ENCODE measurements around the gene FGD2. TPM values are rescaled to one million over a fixed set of nuclear protein-coding genes. Genes with fewer than 3 reads are reported as not detected.

FGD2 gene, protein sequence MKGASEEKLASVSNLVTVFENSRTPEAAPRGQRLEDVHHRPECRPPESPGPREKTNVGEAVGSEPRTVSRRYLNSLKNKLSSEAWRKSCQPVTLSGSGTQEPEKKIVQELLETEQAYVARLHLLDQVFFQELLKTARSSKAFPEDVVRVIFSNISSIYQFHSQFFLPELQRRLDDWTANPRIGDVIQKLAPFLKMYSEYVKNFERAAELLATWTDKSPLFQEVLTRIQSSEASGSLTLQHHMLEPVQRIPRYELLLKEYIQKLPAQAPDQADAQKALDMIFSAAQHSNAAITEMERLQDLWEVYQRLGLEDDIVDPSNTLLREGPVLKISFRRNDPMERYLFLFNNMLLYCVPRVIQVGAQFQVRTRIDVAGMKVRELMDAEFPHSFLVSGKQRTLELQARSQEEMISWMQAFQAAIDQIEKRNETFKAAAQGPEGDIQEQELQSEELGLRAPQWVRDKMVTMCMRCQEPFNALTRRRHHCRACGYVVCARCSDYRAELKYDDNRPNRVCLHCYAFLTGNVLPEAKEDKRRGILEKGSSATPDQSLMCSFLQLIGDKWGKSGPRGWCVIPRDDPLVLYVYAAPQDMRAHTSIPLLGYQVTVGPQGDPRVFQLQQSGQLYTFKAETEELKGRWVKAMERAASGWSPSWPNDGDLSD
- polyA plus RNA-seq (ENCODE audit: insufficient read length) = 3.8 TPM

DNA sequence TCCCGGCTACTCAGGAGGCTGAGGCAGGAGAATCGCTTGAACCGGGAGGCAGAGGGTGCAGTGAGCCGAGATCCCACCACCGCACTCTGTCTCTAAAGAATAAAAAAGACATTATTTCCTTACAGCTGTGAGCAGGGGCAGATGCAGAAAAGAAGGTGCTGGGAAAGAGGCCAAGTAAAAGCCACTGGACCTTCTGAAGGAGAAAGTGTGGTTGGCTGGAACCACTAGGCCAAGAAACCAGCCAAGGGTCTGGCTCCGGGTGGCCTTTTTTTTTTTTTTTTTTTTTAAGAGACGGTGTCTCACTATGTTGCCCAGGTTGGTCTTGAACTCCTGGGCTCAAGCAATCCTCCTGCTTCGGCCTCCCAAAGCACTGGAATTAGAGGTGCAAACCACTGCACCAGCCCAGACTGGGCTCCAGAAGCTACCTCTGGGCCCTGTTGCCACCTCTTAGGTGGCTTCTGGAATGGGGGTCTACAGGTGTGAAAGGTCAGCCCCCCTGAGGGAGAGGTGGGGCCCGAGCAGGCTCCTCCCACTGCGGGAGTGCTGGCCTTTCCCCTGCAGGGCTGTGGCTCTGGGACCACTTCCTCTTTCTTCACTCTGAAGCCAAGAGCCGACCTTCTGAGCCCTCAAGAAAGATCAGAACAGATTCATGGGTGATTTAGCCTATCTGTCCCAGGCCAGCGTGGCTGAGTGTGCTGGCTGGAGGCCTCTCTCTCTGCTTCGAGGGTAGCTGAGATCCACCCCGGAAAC lies at the start of gene FGD2:
FGD2 (plus strand) TSS at position 595 of the 750 bp plus-strand sequence. CDS start 163 bp downstream, outside the sequence.
- no peak for DNase-seq (ENCODE audit: low read depth)

DNA sequence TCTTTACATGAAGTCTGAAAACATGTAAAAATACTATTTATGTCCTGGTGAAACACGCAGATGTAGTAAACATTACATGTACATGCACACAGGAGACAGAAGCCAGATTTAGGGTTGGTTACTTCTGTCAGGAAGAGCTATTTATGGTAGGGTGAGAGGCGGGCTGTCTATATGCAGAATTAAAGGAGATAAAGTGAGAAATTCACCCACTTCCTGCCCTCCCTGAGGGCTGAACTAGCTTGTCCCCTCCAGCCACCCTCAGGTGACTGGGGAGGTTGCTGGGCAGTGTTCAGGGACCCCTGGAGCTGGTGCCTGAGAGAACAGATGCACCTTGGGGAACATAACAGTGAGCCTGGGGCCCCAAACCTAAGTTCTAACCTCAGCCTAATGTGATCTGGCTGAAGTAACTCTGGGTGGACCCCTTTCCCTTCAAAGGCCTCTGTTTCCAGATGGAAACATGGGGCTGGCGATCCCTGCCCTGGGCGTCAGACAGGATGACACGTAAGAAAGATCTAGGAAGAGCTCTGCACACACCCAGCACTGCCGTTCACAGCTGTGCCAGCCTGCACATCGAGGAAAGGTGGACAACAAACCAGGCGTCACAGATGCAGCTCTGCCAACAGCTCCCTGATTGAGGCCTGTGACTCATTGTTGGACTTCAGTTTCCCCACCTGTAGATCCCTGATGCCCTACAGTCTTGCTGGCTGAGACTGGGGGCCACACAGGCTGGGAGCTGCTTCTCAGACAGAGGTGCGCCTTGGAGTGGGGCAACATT lies 49.6 kb upstream of the FGD2 start:
- no peak for DNase-seq (ENCODE audit: low read depth)

DNA sequence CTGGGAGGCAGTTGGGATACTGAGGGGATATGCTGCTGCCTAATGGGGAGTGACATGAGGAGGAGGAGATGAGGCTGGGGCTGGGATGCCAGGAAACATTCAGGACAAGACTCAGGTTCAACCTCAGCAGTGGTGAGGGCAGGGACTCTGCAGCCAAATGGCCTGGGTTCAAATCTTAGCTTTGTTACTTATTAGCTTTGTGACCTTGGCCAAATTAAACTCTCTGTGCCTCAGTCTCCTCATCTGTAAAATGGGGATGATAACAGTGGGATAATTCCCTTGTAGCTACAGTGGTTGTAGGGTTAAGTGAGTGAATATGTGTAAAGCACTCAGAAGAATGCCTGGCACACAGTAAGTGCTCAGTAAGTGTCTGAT lies 49.0 kb upstream of the FGD2 start:
- DNase-seq (ENCODE audit: low read depth) = no peak

DNA sequence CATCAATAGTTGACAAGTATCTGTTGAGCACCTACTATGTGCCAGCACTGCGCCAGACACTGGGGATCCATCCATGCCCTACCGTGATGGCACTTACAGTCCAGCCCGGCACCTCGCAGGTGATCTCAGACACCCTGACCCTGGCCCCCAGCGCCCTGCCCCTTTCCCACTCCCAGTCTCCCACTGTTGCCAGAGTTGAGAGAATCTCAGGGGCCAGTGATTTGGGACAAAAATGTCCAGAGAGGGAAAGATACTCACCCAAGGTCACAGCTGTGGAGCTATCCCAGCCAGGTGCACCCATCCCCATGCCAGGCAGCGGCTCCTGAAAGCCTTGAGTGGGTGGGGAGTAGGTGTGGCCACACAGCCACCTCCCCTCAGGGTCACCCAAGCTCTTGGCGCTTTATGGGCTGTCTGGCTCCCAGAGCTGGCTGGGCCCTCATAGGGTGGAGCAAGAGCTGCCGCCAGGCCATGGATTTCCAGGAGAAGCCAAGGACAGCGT lies 47.6 kb upstream of the FGD2 start:
- no peak for DNase-seq (ENCODE audit: low read depth)

DNA sequence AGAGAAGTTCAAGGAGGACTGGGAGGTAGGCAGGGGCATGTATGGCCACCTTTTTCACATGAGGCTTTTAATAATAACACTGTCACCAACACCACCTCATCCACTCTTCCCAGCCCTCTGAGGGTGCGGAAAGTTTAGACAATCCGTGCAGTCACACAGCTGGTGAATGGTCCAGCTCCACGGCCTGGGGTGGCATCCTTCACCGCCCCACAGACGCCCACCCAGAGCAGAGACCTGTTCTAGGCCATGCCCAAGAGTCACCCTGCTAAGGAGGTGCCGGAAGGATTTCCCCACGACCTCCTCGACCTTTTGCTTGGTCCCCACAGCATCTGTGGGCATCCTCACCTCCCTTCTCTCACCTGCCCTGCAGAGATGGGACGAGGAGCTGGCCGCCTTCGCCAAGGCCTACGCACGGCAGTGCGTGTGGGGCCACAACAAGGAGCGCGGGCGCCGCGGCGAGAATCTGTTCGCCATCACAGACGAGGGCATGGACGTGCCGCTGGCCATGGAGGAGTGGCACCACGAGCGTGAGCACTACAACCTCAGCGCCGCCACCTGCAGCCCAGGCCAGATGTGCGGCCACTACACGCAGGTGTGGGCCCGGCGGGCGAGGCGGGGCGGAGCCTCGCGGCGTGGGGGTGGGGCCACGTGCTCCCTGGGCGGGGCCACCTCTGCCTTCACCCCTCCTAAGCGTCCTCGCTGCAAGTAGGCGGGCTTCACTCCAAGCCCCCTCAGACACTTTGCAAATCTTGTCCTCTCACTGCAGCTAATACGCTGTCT lies 46.5 kb upstream of the FGD2 start:
- DNase-seq (ENCODE audit: low read depth) = no peak

DNA sequence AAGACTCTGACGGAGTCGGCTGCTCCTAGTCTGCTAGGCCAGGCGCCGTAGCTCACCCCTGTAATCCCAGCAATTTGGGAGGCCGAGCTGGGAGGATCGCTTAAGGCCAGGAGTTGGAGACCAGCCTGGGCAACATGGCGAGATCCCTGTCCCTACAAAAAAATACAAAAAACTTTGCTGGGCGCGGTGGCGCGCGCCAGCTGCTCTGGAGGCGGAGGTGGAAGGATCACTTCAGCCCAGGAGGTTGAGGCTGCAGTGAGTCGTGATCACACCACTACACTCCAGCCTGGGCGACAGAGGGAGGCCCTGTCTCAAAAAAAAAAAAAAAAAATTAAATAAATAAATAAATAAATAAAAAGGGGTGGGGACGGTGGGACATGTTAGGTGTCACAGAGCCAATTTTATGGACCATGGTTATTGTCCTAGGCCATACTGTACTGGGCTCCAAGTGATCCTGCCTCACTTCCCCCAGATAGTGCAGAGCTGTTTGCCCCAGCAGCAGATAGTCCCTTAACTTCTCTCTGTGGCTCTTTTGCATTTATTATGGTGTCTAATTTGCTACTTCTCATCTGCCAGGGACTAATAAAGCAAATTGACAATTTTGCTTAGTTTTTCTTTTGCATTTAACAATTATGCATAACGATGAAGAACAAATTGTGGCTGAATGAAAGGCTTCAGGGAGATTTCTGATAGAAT lies 45.8 kb upstream of the FGD2 start:
- DNase-seq (ENCODE audit: low read depth) = no peak

DNA sequence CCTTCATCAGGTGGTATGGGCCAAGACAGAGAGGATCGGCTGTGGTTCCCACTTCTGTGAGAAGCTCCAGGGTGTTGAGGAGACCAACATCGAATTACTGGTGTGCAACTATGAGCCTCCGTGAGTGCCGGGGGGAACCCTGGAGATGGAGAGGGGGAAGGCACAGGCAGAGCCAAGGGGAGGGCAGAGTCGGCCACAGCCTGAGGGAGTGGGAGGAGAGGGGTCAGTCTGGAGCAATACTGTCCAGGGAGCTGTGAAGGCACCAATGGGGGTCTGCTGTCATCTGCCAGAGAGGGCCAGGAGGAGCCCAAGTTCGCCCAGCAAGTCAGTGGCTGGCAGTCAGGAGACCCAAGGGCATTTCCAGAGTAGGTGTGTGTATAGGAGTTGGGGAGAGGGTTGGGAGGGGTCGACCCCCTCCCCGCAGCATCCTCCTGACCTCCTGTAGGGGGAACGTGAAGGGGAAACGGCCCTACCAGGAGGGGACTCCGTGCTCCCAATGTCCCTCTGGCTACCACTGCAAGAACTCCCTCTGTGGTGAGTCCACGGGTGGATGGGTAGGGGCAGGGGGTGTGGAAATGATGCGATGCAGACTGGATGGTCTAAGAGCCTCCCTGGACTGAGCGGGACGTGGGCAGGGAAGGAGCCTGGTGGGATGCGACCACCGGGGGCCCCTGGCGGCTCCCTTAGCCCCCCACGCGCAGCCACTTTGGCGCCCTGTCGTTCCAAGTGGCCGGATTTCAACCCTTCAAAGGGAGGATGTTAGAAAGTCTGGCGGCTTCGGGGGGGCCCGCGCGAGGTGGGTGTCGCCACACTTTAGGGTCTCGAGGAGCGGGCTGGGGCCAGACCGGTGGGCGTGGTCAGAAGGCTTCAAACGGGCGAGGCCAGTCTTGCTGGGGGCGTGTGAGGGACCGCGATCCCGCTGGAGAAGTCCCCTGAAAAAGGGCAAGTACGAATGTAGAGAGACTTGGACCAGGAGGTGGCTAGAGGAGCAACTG lies 43.7 kb upstream of the FGD2 start:
- DNase-seq (ENCODE audit: low read depth) = no peak

DNA sequence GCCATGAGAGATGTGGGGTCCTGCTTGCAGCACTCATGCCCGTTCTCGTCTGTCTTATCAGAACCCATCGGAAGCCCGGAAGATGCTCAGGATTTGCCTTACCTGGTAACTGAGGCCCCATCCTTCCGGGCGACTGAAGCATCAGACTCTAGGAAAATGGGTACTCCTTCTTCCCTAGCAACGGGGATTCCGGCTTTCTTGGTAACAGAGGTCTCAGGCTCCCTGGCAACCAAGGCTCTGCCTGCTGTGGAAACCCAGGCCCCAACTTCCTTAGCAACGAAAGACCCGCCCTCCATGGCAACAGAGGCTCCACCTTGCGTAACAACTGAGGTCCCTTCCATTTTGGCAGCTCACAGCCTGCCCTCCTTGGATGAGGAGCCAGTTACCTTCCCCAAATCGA lies 42.6 kb upstream of the FGD2 start:
- no peak for DNase-seq (ENCODE audit: low read depth)

DNA sequence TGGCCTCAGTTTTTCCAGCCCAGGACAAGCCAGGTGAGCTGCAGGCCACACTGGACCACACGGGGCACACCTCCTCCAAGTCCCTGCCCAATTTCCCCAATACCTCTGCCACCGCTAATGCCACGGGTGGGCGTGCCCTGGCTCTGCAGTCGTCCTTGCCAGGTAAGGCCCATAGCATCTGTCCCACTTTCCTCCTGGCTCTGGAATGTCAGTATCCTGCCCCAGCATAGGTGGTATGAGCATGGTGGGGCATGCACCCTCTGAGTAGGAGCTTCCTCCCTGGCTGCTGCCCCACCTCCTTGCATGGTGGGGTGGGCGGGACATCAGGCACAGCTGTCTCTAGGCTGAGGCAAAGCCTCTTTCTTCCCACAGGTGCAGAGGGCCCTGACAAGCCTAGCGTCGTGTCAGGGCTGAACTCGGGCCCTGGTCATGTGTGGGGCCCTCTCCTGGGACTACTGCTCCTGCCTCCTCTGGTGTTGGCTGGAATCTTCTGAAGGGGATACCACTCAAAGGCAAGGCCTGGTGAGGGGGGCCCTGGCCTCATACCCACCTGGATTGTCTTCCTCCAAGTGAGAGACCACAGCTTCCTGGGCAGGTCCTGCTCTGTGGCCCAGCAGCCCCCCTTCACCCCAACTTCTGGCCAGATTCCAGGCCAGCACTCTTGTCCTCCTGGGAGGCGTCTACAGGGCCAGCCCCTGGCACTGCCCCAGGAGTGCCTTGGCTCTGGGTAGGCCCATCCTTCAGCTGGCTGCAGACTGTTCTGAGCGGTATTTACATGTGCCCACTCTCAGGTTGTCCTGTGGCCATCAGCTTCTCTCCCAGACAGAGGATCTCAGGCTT lies 41.8 kb upstream of the FGD2 start:
- DNase-seq (ENCODE audit: low read depth) = no peak

DNA sequence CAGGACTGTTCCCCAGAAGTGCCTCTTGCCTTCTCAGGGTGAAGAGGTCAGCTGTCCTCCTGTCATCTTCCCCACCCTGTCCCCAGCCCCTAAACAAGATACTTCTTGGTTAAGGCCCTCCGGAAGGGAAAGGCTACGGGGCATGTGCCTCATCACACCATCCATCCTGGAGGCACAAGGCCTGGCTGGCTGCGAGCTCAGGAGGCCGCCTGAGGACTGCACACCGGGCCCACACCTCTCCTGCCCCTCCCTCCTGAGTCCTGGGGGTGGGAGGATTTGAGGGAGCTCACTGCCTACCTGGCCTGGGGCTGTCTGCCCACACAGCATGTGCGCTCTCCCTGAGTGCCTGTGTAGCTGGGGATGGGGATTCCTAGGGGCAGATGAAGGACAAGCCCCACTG lies 41.1 kb upstream of the FGD2 start:
- DNase-seq (ENCODE audit: low read depth) = no peak

DNA sequence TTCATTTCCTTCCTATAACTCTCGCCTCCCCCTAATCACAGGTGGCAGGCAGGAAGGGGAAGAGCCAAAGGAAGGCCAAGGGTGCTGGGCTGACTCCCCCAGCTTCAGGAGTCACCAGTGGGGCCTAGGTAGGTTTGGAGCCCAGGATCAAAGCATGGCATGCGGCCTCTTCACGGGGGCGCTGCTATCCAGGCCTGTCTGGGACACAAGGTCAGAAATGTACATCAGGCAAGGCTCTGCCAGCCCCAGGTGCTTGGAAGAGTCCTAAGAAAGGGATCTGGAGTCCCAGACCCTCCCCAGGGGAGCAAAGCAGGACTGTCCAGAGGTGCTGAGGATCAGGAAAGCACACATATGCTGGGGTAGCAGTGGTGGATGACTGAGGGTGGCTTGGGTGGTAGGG lies 40.5 kb upstream of the FGD2 start:
- no peak for DNase-seq (ENCODE audit: low read depth)

DNA sequence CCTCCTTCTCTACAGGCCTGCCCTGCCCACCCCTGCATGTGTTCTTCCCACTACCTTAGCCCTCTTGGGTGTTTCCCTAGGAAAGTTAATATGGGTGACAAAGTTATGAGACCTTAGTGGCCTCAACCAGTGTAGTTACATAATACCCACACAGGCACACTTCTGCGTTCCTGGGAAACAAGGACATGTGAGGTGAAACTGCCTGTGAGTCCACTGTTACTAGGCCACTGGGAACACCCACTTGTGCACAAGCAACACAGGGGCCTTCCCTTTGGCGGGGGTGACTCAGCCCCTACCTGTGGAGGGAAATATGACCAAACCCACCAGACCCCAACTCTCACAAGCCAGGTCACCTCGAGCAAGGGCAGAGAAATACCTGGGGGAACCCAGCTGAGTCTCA lies 38.2 kb upstream of the FGD2 start:
- DNase-seq (ENCODE audit: low read depth) = no peak

DNA sequence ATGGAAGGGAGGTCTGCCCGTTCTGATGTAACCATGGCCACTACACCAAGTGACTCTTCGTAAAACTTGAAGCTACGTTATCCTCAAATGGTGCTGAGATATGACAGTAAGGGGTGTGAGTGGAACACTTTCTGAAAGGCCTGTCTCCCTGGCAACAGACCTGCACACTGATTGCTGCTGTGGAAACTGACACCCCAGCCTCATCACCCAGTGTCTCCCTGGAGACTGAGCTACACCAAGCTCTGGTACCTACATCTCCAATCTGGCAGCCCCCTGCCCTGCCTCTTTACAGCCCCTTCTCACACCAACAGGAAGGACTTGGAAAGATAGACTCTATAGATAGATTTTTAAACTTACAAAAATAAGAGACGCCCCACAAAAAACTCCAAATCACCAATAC lies 37.7 kb upstream of the FGD2 start:
- DNase-seq (ENCODE audit: low read depth) = no peak

DNA sequence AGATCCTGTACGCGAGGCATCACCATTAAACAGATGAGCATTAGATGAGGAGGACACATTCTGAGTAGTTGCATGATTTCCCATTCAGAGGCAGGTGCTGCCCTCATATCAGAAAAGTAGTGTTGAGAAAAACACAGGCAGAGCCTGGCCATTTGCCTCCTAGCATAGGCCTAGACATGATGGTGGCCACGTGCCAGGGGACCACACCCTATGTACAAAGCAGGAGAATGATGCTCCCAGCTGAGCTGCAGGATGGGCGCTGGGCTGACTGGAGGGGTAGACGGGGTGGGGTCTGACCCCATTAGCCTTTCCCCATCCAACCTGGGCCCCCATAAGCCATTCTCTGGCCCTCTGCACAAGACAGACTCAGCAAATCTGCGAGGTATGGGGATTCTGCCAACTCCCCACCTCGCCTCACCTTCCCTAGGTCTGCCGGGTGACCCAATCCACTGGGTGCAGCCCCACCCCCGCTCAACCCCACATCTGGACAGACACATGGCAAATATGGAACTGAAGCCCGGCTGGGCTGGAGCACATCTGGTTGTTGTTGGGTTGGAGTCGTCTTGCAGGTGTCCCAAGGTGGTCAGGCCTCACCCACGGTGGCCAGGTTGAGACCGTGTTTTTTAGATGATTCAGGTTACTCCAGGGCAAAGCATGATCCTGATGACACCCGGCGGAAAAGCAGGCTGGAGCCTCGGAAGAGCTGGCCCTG lies 37.0 kb upstream of the FGD2 start:
- no peak for DNase-seq (ENCODE audit: low read depth)

DNA sequence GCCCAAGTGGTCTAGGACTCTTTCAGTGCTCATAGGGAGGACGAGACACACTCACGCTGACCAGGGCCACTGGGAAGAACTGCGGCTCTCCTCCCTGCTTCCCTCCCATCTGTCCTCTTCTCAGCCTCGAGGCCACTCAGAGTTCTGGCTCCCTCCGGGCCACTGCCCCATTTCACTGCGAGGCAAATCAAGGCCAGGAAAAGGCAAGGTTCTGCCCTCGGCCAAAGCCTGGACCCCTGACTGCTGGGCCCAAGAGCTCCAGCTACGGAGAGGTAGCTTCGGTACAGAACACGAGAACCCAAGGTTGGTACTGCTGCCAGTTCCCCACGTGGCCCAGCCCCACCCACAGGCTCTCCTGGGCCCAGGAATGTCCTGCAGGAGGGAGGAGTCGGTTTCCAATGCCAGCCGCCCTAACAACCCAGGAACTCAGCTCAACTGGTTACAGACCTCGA lies 36.2 kb upstream of the FGD2 start:
- DNase-seq (ENCODE audit: low read depth) = no peak

DNA sequence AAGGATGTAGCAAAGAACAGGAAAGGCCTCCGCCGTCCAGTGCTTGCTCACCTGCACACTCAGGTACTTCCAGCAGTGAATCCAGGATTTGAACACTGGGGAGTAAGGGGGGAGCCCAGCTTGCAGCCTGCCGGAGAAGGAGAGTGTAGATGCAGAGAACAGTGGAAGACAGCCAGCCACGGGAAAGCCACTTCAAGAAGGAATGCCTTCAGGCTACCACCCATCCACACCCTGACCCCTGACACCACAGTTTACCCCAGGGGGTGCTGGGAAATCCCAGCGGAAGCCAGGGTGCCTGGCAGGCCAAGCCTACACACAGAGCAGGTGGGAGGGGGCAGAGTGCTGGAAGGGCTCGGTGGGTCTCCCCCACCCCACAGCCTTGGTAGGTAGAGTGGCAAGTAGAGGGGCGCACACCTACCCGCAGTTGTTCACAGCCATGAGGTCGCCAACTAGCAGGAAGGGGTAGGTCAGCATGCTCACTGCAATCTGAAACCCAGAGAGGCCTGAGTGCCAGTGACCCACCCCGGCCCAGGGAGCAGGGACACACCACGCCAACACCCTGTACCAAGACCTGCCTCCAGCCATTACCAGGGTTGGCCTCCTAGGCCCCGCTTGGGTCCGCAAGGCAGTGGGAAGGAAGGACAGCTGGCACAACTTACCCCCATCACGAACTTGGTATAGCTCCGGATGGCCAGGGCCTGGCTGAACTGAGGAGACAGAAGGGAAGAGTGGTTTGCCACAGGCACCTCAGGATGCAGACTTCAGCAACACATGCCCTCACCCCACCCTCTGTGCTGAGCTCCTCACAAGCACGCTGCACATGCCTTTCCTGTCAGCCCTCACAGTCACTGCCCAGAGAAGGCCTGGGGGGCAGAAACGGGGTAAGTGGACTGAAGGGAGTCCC lies 35.2 kb upstream of the FGD2 start:
- no peak for DNase-seq (ENCODE audit: low read depth)

Measured in forelimb muscle (tissue), 1 donor.